WTC11 (cell line): ENCODE data around the gene OR1K1. TPM values are rescaled to one million over a fixed set of nuclear protein-coding genes. Genes with fewer than 3 reads are reported as not detected.

ENCODE experiments used
- ATAC-seq: fragments of 200-7000 bp; cut with Tn5 transposase; 2 replicates; pipeline ENCODE4 v1.10.0; 2021; ENCODE audit warnings: mild to moderate bottlenecking, moderate library complexity
- Bru-seq: library from RNA; stranded (reverse); fragments of 400-500 nt; gene quantifications from one replicate; lab custom pipeline; 2021; lab: Mats Ljungman, UMichigan
- CTCF ChIA-PET: fragments of 300-600 bp; sonication (Branson Sonifier 250); formaldehyde crosslinking; loops from one replicate; lab custom pipeline; 2021; ENCODE audit warnings: antibody characterized with exemption; lab: Charles Lee
- POLR2A ChIA-PET: fragments of 350-600 bp; sonication (Branson Sonifier 250); formaldehyde crosslinking; loops from one replicate; lab custom pipeline; 2021; ENCODE audit warnings: antibody characterized with exemption; lab: Charles Lee
- DNase-seq: peaks from one replicate; pipeline ENCODE4 v3.0.0; 2021; ENCODE audit warnings: low spot score
- H3K27ac Mint-ChIP-seq: 2 replicates; pipeline ENCODE4 v1.8.0; 2021; ENCODE audit warnings: mixed read lengths
- H3K27me3 Mint-ChIP-seq: 2 replicates; pipeline ENCODE4 v1.8.0; 2021; ENCODE audit warnings: low read depth, mild to moderate bottlenecking, moderate library complexity, mixed read lengths
- H3K36me3 Mint-ChIP-seq: 2 replicates; pipeline ENCODE4 v1.8.0; 2021; ENCODE audit warnings: mixed read lengths
- H3K4me1 Mint-ChIP-seq: 2 replicates; pipeline ENCODE4 v1.8.0; 2022; ENCODE audit warnings: mixed read lengths
- H3K4me3 Mint-ChIP-seq: 2 replicates; pipeline ENCODE4 v1.8.0; 2021; ENCODE audit warnings: mild to moderate bottlenecking, moderate library complexity, mixed read lengths
- H3K9me3 Mint-ChIP-seq: 2 replicates; pipeline ENCODE4 v1.8.0; 2021; ENCODE audit warnings: mixed read lengths
- AR ChIP-seq: fragments of 250-450 bp; sonication (Bioruptor Pico); IDR thresholded peaks from 2 replicates; pipeline ENCODE4 v1.9.0; 2021; ENCODE audit warnings: mild to moderate bottlenecking
- CDX4 ChIP-seq: fragments of 250-450 bp; sonication (Bioruptor Pico); IDR thresholded peaks from 2 replicates; pipeline ENCODE4 v1.9.0; 2021; ENCODE audit warnings: moderate library complexity, mild to moderate bottlenecking, inconsistent platforms, borderline replicate concordance
- CREM ChIP-seq: sonication (generic); formaldehyde crosslinking; IDR thresholded peaks from 2 replicates; pipeline ENCODE4 v1.8.1; 2022; ENCODE audit warnings: mild to moderate bottlenecking, missing genetic modification reagents, moderate library complexity
- ELF4 ChIP-seq: sonication (generic); formaldehyde crosslinking; IDR thresholded peaks from 2 replicates; pipeline ENCODE4 v1.8.1; 2022; ENCODE audit warnings: low read depth, mild to moderate bottlenecking, moderate library complexity, missing genetic modification reagents
- ERG ChIP-seq: fragments of 250-450 bp; sonication (Bioruptor Pico); IDR thresholded peaks from 2 replicates; pipeline ENCODE4 v1.8.0; 2021; ENCODE audit warnings: mild to moderate bottlenecking
- GTF2I ChIP-seq: fragments of 250-450 bp; sonication (Bioruptor Pico); conservative IDR thresholded peaks from 2 replicates; pipeline ENCODE4 v1.4.0; 2021; ENCODE audit warnings: mild to moderate bottlenecking
- IRF1 ChIP-seq: sonication (generic); formaldehyde crosslinking; IDR thresholded peaks from 2 replicates; pipeline ENCODE4 v1.8.0; 2023; ENCODE audit warnings: missing genetic modification reagents
- NR3C1 ChIP-seq: sonication (generic); formaldehyde crosslinking; conservative IDR thresholded peaks from 2 replicates; pipeline ENCODE4 v1.8.1; 2023; ENCODE audit warnings: low read depth, mild to moderate bottlenecking, missing genetic modification reagents
- PRDM15 ChIP-seq: sonication (generic); formaldehyde crosslinking; IDR thresholded peaks from 2 replicates; pipeline ENCODE4 v1.8.0; 2022; ENCODE audit warnings: missing genetic modification reagents
- SOX15 ChIP-seq: fragments of 250-450 bp; sonication (Bioruptor Pico); IDR thresholded peaks from 2 replicates; pipeline ENCODE4 v1.9.0; 2021; ENCODE audit warnings: mild to moderate bottlenecking
- SP1 ChIP-seq: sonication (generic); formaldehyde crosslinking; conservative IDR thresholded peaks from 2 replicates; pipeline ENCODE4 v1.8.1; 2022; ENCODE audit warnings: missing genetic modification reagents
- TCF7 ChIP-seq: sonication (generic); formaldehyde crosslinking; IDR thresholded peaks from 2 replicates; pipeline ENCODE4 v1.8.0; 2022; ENCODE audit warnings: mild to moderate bottlenecking, low read depth, missing genetic modification reagents, moderate library complexity
- ZNF121 ChIP-seq: sonication (generic); formaldehyde crosslinking; IDR thresholded peaks from 2 replicates; pipeline ENCODE4 v1.8.0; 2023; ENCODE audit warnings: missing genetic modification reagents
- ZNF219 ChIP-seq: sonication (generic); formaldehyde crosslinking; IDR thresholded peaks from 2 replicates; pipeline ENCODE4 v1.8.0; 2023; ENCODE audit warnings: missing genetic modification reagents, mild to moderate bottlenecking, borderline replicate concordance
- ZNF263 ChIP-seq: sonication (generic); formaldehyde crosslinking; IDR thresholded peaks from 2 replicates; pipeline ENCODE4 v1.8.1; 2022; ENCODE audit warnings: low read depth, mild to moderate bottlenecking, moderate library complexity, missing genetic modification reagents
- ZNF423 ChIP-seq: fragments of 250-450 bp; sonication (Bioruptor Pico); IDR thresholded peaks from 2 replicates; pipeline ENCODE4 v2.1.2; 2022; ENCODE audit warnings: mild to moderate bottlenecking, moderate library complexity
- ZNF671 ChIP-seq: fragments of 250-450 bp; sonication (Bioruptor Pico); IDR thresholded peaks from 2 replicates; pipeline ENCODE4 v1.8.0; 2021; ENCODE audit warnings: mild to moderate bottlenecking
- long read RNA-seq, 3 experiments: library from RNA in 1 of 3; library from capped mRNA in 1 of 3; library from polyadenylated mRNA in 1 of 3; unstranded in 2 of 3; stranded (forward) in 1 of 3; transcript quantifications; one replicate each; pipeline ENCODE4 v2.0.0, GENCODE V29; 2021
- total RNA-seq: library from RNA; stranded (reverse); gene quantifications from 3 replicates; pipeline ENCODE4 v1.2.3, GENCODE V29; 2021

The OR1K1 gene
- not detected in 3 replicates for total RNA-seq
- Bru-seq, nascent RNA: not detected
- long read RNA-seq, experiment 1: 0 reads
- long read RNA-seq, experiment 2: 0 reads
- long read RNA-seq, experiment 3: 0 reads

GRCh38 chr9:122800066-122801060 is at the start of gene OR1K1:
Gene OR1K1, plus strand, starts transcription at chr9:122800123. Its CDS starts 0 bp downstream, at chr9:122800123.
- ChIA-PET POLR2A (no interaction called here), CTCF (no interaction called here)
- H3K9me3 Mint-ChIP-seq: peaks cover 63% of the 10 kb centered on the region
- peaks cover 9% of the 10 kb centered on the region; the same call in 1 of the 2 replicates for H3K27me3 Mint-ChIP-seq
- DNase-seq: no peak
- H3K4me3 Mint-ChIP-seq: no peak within 1 kb of the TSS
- TF ChIP-seq ZNF263 (CRISPR knock-in tag): no peak
- TF ChIP-seq ZNF671 (CRISPR knock-in tag): no peak
- no peak for TF ChIP-seq IRF1 (CRISPR knock-in tag)
- no peak for TF ChIP-seq CREM
- TF ChIP-seq GTF2I: no peak
- no peak for TF ChIP-seq ZNF423 (CRISPR knock-in tag)
- TF ChIP-seq ZNF121: no peak
- no peak for TF ChIP-seq SP1 (CRISPR knock-in tag)
- no peak for TF ChIP-seq SOX15 (CRISPR knock-in tag)
- no peak for TF ChIP-seq TCF7
- no peak for TF ChIP-seq PRDM15 (CRISPR knock-in tag)
- TF ChIP-seq CDX4 (CRISPR knock-in tag): no peak
- no peak for TF ChIP-seq AR (CRISPR knock-in tag)
- peaks cover 19% of the 10 kb centered on the region for H3K36me3 Mint-ChIP-seq
- ATAC-seq: no peak
- H3K27ac Mint-ChIP-seq: no peak within 1 kb of the TSS
- no peaks in the 10 kb centered on the region for H3K4me1 Mint-ChIP-seq

- no peak for TF ChIP-seq ELF4 (CRISPR knock-in tag)
- TF ChIP-seq ZNF219 (CRISPR knock-in tag): no peak
- TF ChIP-seq IRF1 (CRISPR knock-in tag): no peak
- no peak for TF ChIP-seq NR3C1 (CRISPR knock-in tag)
- no peak for TF ChIP-seq ERG (CRISPR knock-in tag)
- no peak for TF ChIP-seq CREM
- Mint-ChIP-seq H3K27me3 (peaks cover 23% of the 10 kb centered on the region), H3K4me1 (no peaks in the 10 kb centered on the region), H3K36me3 (peaks cover 30% of the 10 kb centered on the region), H3K27ac (no peak overlapping the region), H3K4me3 (no peak overlapping the region), H3K9me3 (peaks cover 84% of the 10 kb centered on the region)
- ATAC-seq (no peak), DNase-seq (no peak)
- CTCF ChIA-PET: no interaction called here
- POLR2A ChIA-PET: no interaction called here
Observed at GRCh38 chr9:122754825-122755224, 45.1 kb upstream of the OR1K1 start.
